NCI-H1092 treated with DMSO at 0.1 percent for 48 hours (cell line): Measurements from ENCODE around the gene ZSCAN4.

Experiments
- DNase-seq: peaks from one replicate; lab custom pipeline; 2025; lab: John Stamatoyannopoulos, UW

Gene ZSCAN4

GRCh38 chr19:57668635-57669034, at the start of gene ZSCAN4:
Gene ZSCAN4 (plus strand): TSS chr19:57668935. CDS start chr19:57676146, 7,211 bp downstream.
- DNase-seq = no peak

- no peak for DNase-seq
Measured at GRCh38 chr19:57620673-57621348, 47.9 kb upstream of the ZSCAN4 start.

GRCh38 chr19:57623091-57623490, 45.6 kb upstream of the ZSCAN4 start:
- no peak for DNase-seq

- DNase-seq = peak; percentile 88
Measured at GRCh38 chr19:57632987-57633831, 35.5 kb upstream of the ZSCAN4 start, which contains the start of gene ZNF211. Gene ZNF211 (plus strand): TSS chr19:57633168. CDS start chr19:57633347, 179 bp downstream.

- DNase-seq = no peak
Measured at GRCh38 chr19:57633832-57634131, 35.0 kb upstream of the ZSCAN4 start.

GRCh38 chr19:57637379-57637778, 31.4 kb upstream of the ZSCAN4 start:
- DNase-seq = no peak

GRCh38 chr19:57641715-57642234, 27.0 kb upstream of the ZSCAN4 start:
- DNase-seq = no peak

- DNase-seq = no peak
Measured at GRCh38 chr19:57642396-57643046, 26.2 kb upstream of the ZSCAN4 start.

GRCh38 chr19:57643734-57644133, 25.0 kb upstream of the ZSCAN4 start:
- DNase-seq = no peak

GRCh38 chr19:57648331-57649003, 20.3 kb upstream of the ZSCAN4 start:
- DNase-seq = peak; percentile 21

- DNase-seq = no peak
Measured at GRCh38 chr19:57651654-57651996, 17.1 kb upstream of the ZSCAN4 start.

GRCh38 chr19:57653689-57654088, 15.0 kb upstream of the ZSCAN4 start:
- no peak for DNase-seq

- no peak for DNase-seq
Measured at GRCh38 chr19:57655443-57655842, 13.3 kb upstream of the ZSCAN4 start.

- DNase-seq = no peak
Measured at GRCh38 chr19:57656346-57656745, 12.4 kb upstream of the ZSCAN4 start.

GRCh38 chr19:57664269-57665127, 4.2 kb upstream of the ZSCAN4 start:
- peak; percentile 21 for DNase-seq

GRCh38 chr19:57665261-57665806, 3.4 kb upstream of the ZSCAN4 start:
- no peak for DNase-seq

- DNase-seq = no peak
Measured at GRCh38 chr19:57667228-57667627, 1.5 kb upstream of the ZSCAN4 start.

- DNase-seq = no peak
Measured at GRCh38 chr19:57671124-57671895, 2.6 kb downstream of the ZSCAN4 start.

GRCh38 chr19:57672466-57672865, 3.7 kb downstream of the ZSCAN4 start:
- DNase-seq = no peak

GRCh38 chr19:57675881-57676280, 7.1 kb downstream of the ZSCAN4 start:
- no peak for DNase-seq
